Astrocyte of the spinal cord (primary cell): Measurements from ENCODE around the gene FAM3D.

Source experiments
- DNase-seq: peaks from one replicate; pipeline ENCODE4 v3.0.0; 2011; ENCODE audit warnings: low read depth, low spot score
- H3K4me3 ChIP-seq: 2 replicates; pipeline ENCODE4 v1.5.1; 2011; ENCODE audit warnings: low read depth, mild to moderate bottlenecking, low read length, moderate library complexity
- in situ Hi-C: cut with HindIII; loops from 2 replicates; pipeline ENCODE4 v1.10.0; 2017; ENCODE audit warnings: low sequenced_read_pairs
- TF ChIP-seq, protein P1 (sequence below): IDR thresholded peaks from 2 replicates; pipeline ENCODE4 v1.5.1; 2012; ENCODE audit warnings: low read depth, mild to moderate bottlenecking, low read length, inconsistent platforms

The FAM3D gene

DNA sequence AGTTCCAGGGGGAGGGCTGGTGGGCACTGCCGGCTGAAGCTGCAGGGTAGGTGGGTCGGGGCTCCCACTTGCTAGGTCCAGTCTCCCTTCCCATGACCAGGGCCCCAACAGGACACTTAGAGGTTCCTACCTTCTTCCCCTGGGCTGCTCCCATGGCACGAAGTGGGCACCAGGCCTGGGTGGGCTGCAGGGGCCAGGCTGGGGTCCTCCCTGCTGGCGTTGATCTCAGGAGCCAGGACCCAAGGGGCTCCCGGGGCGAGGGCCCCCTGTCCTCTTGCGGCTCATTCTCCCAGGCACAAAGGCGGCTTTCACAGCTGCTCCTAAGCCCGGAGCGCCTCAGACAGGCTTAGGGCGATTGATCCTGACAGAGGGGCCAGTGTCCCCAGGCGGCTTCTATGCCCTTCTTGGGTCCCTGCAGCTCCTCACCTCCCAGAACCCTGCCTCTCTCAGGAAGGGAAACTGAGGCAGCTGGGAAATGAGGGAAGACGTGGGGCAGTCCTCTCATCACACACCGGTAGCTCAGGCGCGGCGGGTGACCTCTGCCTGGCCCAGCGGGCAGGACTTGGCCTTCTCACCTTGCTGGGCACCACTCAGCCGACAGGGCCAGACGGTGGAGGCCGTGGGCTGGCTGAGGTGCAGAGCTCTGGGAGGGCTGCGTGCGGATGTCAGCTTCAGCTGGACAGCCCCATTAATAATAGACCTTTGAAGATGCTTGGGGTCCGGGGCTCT is 39.6 kb downstream of the FAM3D start:
- TF ChIP-seq, protein P1, sequence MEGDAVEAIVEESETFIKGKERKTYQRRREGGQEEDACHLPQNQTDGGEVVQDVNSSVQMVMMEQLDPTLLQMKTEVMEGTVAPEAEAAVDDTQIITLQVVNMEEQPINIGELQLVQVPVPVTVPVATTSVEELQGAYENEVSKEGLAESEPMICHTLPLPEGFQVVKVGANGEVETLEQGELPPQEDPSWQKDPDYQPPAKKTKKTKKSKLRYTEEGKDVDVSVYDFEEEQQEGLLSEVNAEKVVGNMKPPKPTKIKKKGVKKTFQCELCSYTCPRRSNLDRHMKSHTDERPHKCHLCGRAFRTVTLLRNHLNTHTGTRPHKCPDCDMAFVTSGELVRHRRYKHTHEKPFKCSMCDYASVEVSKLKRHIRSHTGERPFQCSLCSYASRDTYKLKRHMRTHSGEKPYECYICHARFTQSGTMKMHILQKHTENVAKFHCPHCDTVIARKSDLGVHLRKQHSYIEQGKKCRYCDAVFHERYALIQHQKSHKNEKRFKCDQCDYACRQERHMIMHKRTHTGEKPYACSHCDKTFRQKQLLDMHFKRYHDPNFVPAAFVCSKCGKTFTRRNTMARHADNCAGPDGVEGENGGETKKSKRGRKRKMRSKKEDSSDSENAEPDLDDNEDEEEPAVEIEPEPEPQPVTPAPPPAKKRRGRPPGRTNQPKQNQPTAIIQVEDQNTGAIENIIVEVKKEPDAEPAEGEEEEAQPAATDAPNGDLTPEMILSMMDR, result no peak
- DNase-seq, result no peak
- no peak overlapping the region for H3K4me3 ChIP-seq
- in situ Hi-C loops, result no loop called here

DNA sequence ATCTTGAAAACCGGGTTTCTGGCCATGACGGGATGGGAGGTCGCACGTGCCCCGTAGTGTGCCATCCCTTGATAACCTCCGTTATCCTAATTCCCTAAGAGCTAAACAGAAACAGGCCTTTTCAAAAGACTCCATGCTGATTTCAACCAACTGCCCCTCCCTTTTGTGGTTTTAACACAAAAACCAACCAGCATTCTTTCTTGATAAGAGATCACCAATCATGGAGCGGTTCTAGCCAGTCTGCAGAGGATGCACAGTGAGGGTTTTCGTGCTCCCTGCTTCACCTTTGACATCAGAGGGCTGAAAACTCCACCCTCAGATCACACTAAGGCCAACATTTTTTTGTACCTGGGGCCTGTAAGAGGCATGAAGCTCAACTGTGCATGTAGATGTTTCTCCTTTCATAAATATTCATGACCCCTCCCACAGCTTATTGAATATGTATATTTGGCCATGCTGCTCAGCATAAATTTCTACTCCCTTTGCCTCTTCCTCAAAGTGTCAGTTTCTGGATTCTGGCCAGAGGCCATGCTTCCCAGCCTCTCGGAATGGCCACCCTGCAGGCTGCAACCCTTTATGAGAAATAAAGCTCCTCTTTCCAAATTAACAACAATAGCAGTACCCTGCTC is 41.3 kb downstream of the FAM3D start:
- TF ChIP-seq, protein P1, result no peak
- in situ Hi-C loops, result no loop called here
- DNase-seq, result no peak
- no peak overlapping the region for H3K4me3 ChIP-seq

DNA sequence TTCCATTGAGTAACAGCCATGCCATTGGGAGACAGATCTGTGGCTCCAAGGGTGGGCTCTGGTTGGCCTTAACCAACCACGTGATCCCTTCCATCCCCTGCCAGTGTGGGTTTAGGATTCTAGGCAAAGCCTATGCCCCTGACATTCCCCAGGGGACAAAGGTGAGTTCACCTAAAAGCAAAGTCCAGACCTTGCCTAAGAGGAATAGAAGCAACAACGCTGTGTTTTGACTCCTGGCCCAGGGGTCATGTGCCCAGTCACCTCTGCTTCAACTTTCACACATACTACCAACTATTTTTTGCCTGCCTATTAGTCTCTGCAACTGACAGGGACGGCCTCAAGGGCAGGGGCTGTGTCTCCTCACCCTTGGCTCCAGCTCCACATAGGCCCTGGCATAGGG is 42.0 kb downstream of the FAM3D start:
- TF ChIP-seq, protein P1, result no peak
- H3K4me3 ChIP-seq, result no peak overlapping the region
- in situ Hi-C loops, result no loop called here
- no peak for DNase-seq

DNA sequence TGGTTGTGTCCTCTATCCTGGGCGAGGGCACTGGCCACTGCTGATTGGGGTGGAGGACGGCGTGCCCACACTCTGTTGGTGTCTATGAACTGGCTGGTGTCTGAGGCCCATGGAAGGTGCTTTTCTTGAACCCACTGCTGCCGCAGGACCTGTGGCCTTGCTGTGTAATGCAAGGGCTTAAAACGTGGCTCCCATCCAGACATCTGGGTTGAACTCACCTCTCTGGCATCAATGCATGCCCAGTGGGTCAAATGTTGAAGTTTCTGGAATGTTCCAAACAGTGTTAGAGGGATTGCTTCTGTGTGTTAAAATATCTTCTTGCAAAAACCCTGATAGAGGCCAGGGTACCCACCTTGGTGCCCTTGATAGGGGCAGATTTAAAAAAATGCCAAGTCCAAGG is 42.6 kb downstream of the FAM3D start:
- in situ Hi-C loops, result no loop called here
- TF ChIP-seq, protein P1, result no peak
- no peak for DNase-seq
- no peak overlapping the region for H3K4me3 ChIP-seq

DNA sequence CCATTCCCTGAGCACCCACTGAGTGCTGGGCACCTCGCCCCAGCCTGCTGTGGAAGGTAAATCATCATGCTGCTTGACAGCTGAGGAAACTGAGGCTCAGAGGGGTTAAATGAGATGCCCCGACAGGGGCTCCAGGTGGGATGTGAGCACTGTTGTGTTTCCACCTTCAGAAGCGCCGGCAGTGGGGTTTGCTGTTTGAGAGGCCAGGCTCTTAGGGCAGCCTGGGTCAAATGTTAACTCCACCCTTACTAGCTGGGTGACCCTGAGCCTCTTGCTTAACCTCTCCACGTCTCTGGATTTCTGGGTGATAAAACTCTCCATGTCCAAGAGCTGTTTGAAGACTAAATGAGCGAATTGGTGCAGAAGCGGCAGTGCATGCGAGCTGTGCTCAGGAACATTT is 43.1 kb downstream of the FAM3D start:
- in situ Hi-C loops, result no loop called here
- H3K4me3 ChIP-seq, result no peak overlapping the region
- no peak for DNase-seq
- TF ChIP-seq, protein P1, result no peak

DNA sequence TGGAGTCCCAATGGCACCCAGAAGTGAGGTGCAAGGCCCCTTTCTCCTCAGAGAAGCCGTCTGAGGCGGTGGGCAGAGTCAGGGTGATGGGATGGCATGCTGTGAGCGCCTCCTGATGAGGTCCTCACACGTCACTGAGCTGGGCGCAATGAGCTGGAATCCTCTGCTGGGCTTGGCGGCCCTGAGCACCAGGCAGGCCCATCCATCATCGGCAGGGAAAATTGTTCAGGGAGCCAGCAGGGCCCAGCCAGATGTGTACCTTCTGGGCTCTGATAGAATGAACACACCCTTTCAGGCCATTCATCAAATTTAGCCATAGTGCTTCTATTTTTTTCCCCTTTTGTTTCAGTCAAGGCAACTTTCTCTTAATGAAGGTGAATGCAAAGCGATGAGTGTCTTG is 43.7 kb downstream of the FAM3D start:
- DNase-seq, result no peak
- in situ Hi-C loops, result no loop called here
- TF ChIP-seq, protein P1, result no peak
- H3K4me3 ChIP-seq, result no peak overlapping the region
